HEK293 (cell line): ENCODE data around the gene EXOC3.
A peak's percentile ranks its signal among the peaks of the same experiment; 100 is the strongest.

Experiments used
- CTCF ChIA-PET: fragments of 350-600 bp; formaldehyde crosslinking; extraction: SDS; loops from one replicate; lab custom pipeline; 2021; ENCODE audit warnings: antibody characterized with exemption; lab: Yijun Ruan, JAX
- POLR2A ChIA-PET: fragments of 300-600 bp; formaldehyde crosslinking; extraction: SDS; loops from one replicate; lab custom pipeline; 2020; ENCODE audit warnings: antibody characterized with exemption, inconsistent platforms; lab: Yijun Ruan, JAX
- H3K27ac ChIP-seq: fragments of 200-500 bp; sonication (Bioruptor generic); 2 replicates; pipeline ENCODE4 v1.5.1; 2014; ENCODE audit warnings: low read depth, low read length, control low read depth, inconsistent platforms; ENCODE audit errors: extremely low read depth
- H3K36me3 ChIP-seq, 2 experiments: fragments of 200-500 bp in 1 of 2; sonication (Bioruptor generic) in 1 of 2; 1 replicate in 1 of 2; 2 replicates in 1 of 2; pipeline ENCODE4 v1.5.1; 2014 to 2017; ENCODE audit warnings: inconsistent platforms in 2 of 2, low read length in 2 of 2; ENCODE audit not compliant: control insufficient read depth in 2 of 2, insufficient read depth in 1 of 2
- H3K4me1 ChIP-seq: fragments of 200-500 bp; sonication (Bioruptor generic); 2 replicates; pipeline ENCODE4 v1.5.1; 2014; ENCODE audit warnings: mild to moderate bottlenecking, low read length, inconsistent platforms; ENCODE audit not compliant: control insufficient read depth, insufficient read depth
- H3K4me3 ChIP-seq: 2 replicates; pipeline ENCODE4 v1.5.1; 2011; ENCODE audit warnings: low read depth, mild to moderate bottlenecking, control low read depth, low read length, moderate library complexity
- H3K9me3 ChIP-seq: fragments of 200-500 bp; sonication (Bioruptor generic); 2 replicates; pipeline ENCODE4 v1.5.1; 2014; ENCODE audit warnings: low read depth, low read length, inconsistent platforms; ENCODE audit not compliant: control insufficient read depth, insufficient read depth
- YY2 ChIP-seq: fragments of 450-650 bp; formaldehyde crosslinking; IDR thresholded peaks from 2 replicates; pipeline ENCODE4 v1.5.1; 2016; ENCODE audit warnings: missing biosample characterization, missing genetic modification characterization
- ZNF121 ChIP-seq: fragments of 450-650 bp; formaldehyde crosslinking; IDR thresholded peaks from 2 replicates; pipeline ENCODE4 v1.5.1; 2016; ENCODE audit warnings: missing biosample characterization, missing genetic modification characterization
- ZNF335 ChIP-seq: fragments of 450-650 bp; formaldehyde crosslinking; conservative IDR thresholded peaks from 2 replicates; pipeline ENCODE4 v1.5.1; 2016; ENCODE audit warnings: missing biosample characterization, missing genetic modification characterization
- ZNF404 ChIP-seq: fragments of 450-650 bp; formaldehyde crosslinking; IDR thresholded peaks from 2 replicates; pipeline ENCODE4 v1.5.1; 2017; ENCODE audit warnings: missing biosample characterization, missing genetic modification characterization
- ZNF48 ChIP-seq: fragments of 450-650 bp; formaldehyde crosslinking; IDR thresholded peaks from 2 replicates; pipeline ENCODE4 v1.5.1; 2016; ENCODE audit warnings: missing biosample characterization, missing genetic modification characterization
- ZNF624 ChIP-seq: fragments of 450-650 bp; formaldehyde crosslinking; IDR thresholded peaks from 2 replicates; pipeline ENCODE4 v1.5.1; 2017; ENCODE audit warnings: missing biosample characterization, missing genetic modification characterization
- ZNF629 ChIP-seq: fragments of 450-650 bp; formaldehyde crosslinking; IDR thresholded peaks from 2 replicates; pipeline ENCODE4 v1.5.1; 2017; ENCODE audit warnings: missing biosample characterization, missing genetic modification characterization
- ZNF664 ChIP-seq: fragments of 450-650 bp; formaldehyde crosslinking; IDR thresholded peaks from 2 replicates; pipeline ENCODE4 v1.5.1; 2016; ENCODE audit warnings: missing biosample characterization, missing genetic modification characterization
- ZNF76 ChIP-seq: fragments of 450-650 bp; formaldehyde crosslinking; IDR thresholded peaks from 2 replicates; pipeline ENCODE4; 2016; ENCODE audit warnings: low read depth, missing biosample characterization, missing genetic modification characterization, borderline replicate concordance
- TF ChIP-seq, protein P1 (sequence below): fragments of 450-650 bp; formaldehyde crosslinking; IDR thresholded peaks from 2 replicates; pipeline ENCODE4 v1.5.0; 2017; ENCODE audit warnings: missing biosample characterization, missing genetic modification characterization, borderline replicate concordance
- TF ChIP-seq, protein P2 (sequence below): IDR thresholded peaks from 2 replicates; pipeline ENCODE4 v1.6.1; 2011; ENCODE audit warnings: mild to moderate bottlenecking, low read depth, low read length, borderline replicate concordance
- TF ChIP-seq, protein P3 (sequence below): fragments of 450-650 bp; formaldehyde crosslinking; optimal IDR thresholded peaks from 2 replicates; pipeline ENCODE3; 2016; ENCODE audit warnings: missing biosample characterization, mild to moderate bottlenecking, missing genetic modification characterization
- TF ChIP-seq, protein P4 (sequence below): fragments of 450-650 bp; formaldehyde crosslinking; IDR thresholded peaks from 2 replicates; pipeline ENCODE4 v1.5.1; 2016; ENCODE audit warnings: missing biosample characterization, missing genetic modification characterization

Gene EXOC3

DNA sequence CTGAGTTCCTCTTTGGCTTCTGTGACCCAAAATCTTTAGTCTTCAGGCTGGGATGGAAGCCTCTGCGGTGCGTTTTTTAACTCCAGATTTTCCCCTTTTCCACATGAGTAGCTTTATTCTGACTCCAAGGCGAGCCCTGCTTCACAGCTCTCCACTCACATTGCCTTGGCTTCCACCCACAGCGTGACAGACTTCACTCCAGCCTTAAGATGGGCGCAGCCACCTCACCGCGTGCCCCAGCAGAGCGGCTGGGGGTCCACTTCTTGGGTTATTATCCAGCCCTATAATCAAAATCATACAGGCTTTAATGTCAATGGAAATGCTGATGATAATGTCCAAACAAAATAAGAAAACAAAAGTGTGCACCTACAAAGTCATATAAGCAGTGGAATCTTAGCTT is 1.2 kb downstream of the EXOC3 start (continued):
- TF ChIP-seq, protein P1, sequence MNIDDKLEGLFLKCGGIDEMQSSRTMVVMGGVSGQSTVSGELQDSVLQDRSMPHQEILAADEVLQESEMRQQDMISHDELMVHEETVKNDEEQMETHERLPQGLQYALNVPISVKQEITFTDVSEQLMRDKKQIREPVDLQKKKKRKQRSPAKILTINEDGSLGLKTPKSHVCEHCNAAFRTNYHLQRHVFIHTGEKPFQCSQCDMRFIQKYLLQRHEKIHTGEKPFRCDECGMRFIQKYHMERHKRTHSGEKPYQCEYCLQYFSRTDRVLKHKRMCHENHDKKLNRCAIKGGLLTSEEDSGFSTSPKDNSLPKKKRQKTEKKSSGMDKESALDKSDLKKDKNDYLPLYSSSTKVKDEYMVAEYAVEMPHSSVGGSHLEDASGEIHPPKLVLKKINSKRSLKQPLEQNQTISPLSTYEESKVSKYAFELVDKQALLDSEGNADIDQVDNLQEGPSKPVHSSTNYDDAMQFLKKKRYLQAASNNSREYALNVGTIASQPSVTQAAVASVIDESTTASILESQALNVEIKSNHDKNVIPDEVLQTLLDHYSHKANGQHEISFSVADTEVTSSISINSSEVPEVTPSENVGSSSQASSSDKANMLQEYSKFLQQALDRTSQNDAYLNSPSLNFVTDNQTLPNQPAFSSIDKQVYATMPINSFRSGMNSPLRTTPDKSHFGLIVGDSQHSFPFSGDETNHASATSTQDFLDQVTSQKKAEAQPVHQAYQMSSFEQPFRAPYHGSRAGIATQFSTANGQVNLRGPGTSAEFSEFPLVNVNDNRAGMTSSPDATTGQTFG (tag by site-specific recombination), result no peak
- TF ChIP-seq YY2, result no peak
- TF ChIP-seq, all 188 proteins: peak for 0

DNA sequence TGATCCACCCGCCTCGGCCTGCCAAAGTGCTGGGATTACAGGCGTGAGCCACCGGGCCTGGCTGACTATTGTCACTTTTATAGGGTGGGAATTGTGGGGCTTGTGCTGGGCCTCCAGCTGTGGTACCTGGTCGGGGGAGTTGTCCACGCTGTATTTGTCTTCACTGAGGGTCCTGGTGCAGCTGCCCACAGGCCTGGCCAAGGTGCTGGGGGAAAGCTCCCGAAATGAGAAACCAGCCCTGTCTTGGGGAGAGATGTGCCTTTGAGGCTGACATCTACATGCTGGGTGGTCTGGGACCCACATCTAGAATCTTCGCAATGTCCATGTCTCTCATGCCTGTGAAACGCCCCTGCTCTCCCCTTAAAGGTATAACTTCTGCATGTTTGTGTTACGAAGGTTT is 2.6 kb downstream of the EXOC3 start:
- Histone ChIP-seq H3K36me3 (peaks cover 13 to 53% of the 10 kb centered on the region in 2 experiments), H3K4me1 (peaks cover 10% of the 10 kb centered on the region), H3K9me3 (no peaks in the 10 kb centered on the region), H3K4me3 (no peak overlapping the region), H3K27ac (no peak overlapping the region)
- POLR2A ChIA-PET, result interaction anchor here (1.6 kb wide), 1 partner anchor 447 kb away, joined by 5 read pairs; the partner anchor contains the start of genes BRD9 and TRIP13
- CTCF ChIA-PET, result interaction anchor here (0.5 to 2.9 kb wide), 18 partner anchors 8 to 371 kb away, joined by 3 to 21 read pairs (median 4); no protein-coding TSS in a partner anchor
- TF ChIP-seq, protein P2, sequence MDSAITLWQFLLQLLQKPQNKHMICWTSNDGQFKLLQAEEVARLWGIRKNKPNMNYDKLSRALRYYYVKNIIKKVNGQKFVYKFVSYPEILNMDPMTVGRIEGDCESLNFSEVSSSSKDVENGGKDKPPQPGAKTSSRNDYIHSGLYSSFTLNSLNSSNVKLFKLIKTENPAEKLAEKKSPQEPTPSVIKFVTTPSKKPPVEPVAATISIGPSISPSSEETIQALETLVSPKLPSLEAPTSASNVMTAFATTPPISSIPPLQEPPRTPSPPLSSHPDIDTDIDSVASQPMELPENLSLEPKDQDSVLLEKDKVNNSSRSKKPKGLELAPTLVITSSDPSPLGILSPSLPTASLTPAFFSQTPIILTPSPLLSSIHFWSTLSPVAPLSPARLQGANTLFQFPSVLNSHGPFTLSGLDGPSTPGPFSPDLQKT, result no peak
- no peak for TF ChIP-seq ZNF629 (tag by site-specific recombination)
- TF ChIP-seq ZNF48 (tag by site-specific recombination), result no peak
- no peak for TF ChIP-seq ZNF404 (tag by site-specific recombination)

DNA sequence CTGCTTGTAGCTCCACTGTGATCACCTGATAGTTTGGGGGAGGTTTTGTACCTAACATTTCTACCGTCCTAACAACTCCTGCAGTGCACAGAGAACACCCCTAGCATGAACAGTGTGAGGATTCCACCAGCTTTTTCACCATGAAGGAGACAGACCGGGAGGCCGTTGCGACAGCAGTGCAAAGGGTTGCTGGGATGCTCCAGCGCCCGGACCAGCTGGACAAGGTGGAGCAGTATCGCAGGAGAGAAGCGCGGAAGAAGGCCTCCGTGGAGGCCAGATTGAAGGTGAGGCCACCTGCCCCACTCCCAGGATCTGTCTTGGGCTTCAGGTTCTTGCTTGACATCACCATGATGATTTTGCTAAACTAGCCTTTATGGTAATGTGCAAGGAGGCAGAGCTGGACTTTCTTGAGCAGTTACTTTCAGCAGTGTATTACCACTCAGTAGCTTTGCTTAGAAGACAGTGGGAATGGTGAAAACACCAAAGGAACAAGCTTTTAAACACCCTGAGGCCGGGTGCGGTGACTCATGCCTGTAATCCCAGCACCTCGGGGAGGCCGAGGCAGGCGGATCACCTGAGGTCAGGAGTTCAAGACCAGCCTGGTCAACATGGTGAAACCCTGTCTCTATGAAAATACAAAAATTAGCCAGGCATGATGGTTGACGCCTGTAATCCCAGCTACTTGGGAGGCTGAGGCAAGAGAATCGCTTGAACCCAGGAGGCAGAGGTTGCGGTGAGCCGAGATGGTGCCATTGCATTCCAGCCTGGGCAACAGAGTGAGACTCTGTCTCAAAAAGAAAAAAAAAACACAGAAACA is 3.3 kb downstream of the EXOC3 start:
- peaks cover 20 to 55% of the 10 kb centered on the region in 2 experiments for H3K36me3 ChIP-seq
- H3K27ac ChIP-seq, result no peak overlapping the region
- ChIA-PET CTCF (interaction anchor here (0.5 to 2.9 kb wide), 40 partner anchors 9 to 459 kb away, joined by 3 to 21 read pairs (median 3); no protein-coding TSS in a partner anchor), POLR2A (interaction anchor here (0.7 to 1.6 kb wide), 6 partner anchors 26 to 457 kb away, joined by 3 to 7 read pairs (median 5); partner anchors contain the start of genes BRD9, CCDC127, SDHA and TRIP13)
- no peaks in the 10 kb centered on the region for H3K9me3 ChIP-seq
- 0 out of 2 replicates have a peak, but pooled peaks have one; percentile 8 for TF ChIP-seq ZNF664 (tag by site-specific recombination)
- TF ChIP-seq, protein P3, sequence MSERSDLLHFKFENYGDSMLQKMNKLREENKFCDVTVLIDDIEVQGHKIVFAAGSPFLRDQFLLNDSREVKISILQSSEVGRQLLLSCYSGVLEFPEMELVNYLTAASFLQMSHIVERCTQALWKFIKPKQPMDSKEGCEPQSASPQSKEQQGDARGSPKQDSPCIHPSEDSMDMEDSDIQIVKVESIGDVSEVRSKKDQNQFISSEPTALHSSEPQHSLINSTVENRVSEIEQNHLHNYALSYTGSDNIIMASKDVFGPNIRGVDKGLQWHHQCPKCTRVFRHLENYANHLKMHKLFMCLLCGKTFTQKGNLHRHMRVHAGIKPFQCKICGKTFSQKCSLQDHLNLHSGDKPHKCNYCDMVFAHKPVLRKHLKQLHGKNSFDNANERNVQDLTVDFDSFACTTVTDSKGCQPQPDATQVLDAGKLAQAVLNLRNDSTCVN (tag by site-specific recombination), result peak; percentile 6
- TF ChIP-seq ZNF121, result no peak
- TF ChIP-seq ZNF335 (tag by site-specific recombination), result peak; percentile 37; the same call in 1 of the 2 replicates
- H3K4me3 ChIP-seq, result no peak overlapping the region
- H3K4me1 ChIP-seq, result peaks cover 10% of the 10 kb centered on the region

DNA sequence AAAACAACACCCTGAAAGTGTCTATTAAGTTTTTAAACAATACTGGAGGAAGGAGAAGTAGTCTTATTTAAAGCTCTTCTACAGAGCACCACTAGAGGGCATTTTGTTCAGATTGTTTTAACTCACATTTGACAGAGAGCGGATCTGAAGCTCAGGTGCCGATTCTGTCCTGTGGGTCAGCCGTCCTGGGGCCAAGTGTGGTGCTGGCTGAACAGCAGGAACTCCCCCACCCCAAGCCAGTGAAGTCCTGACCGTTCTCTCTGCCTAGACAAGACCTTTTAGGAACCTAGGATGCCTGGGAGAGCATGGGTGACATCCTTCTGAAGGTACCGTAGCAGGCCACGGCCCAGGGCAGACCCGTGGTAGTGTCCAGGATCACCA is 3.9 kb downstream of the EXOC3 start:
- Histone ChIP-seq H3K4me3 (no peak overlapping the region), H3K9me3 (no peaks in the 10 kb centered on the region), H3K4me1 (peaks cover 10% of the 10 kb centered on the region)
- 0 out of 2 replicates have a peak, but pooled peaks have one; percentile 7 for TF ChIP-seq ZNF76 (tag by site-specific recombination)
- TF ChIP-seq, protein P4, sequence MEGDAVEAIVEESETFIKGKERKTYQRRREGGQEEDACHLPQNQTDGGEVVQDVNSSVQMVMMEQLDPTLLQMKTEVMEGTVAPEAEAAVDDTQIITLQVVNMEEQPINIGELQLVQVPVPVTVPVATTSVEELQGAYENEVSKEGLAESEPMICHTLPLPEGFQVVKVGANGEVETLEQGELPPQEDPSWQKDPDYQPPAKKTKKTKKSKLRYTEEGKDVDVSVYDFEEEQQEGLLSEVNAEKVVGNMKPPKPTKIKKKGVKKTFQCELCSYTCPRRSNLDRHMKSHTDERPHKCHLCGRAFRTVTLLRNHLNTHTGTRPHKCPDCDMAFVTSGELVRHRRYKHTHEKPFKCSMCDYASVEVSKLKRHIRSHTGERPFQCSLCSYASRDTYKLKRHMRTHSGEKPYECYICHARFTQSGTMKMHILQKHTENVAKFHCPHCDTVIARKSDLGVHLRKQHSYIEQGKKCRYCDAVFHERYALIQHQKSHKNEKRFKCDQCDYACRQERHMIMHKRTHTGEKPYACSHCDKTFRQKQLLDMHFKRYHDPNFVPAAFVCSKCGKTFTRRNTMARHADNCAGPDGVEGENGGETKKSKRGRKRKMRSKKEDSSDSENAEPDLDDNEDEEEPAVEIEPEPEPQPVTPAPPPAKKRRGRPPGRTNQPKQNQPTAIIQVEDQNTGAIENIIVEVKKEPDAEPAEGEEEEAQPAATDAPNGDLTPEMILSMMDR (tag by site-specific recombination), result peak; percentile 44
- TF ChIP-seq ZNF335 (tag by site-specific recombination), result 0 out of 2 replicates have a peak, but pooled peaks have one; percentile 4
- TF ChIP-seq ZNF624 (tag by site-specific recombination), result no peak
- TF ChIP-seq, all 188 proteins: peak for 3
- ChIA-PET CTCF (interaction anchor here (0.5 to 2.9 kb wide), 37 partner anchors 8 to 459 kb away, joined by 3 to 21 read pairs (median 3); partner anchors contain the start of gene AHRR), POLR2A (interaction anchor here (0.7 to 1.6 kb wide), 6 partner anchors 26 to 456 kb away, joined by 3 to 7 read pairs (median 5); partner anchors contain the start of genes BRD9, CCDC127, SDHA and TRIP13)
- peaks cover 21 to 61% of the 10 kb centered on the region in 2 experiments for H3K36me3 ChIP-seq
- no peak overlapping the region for H3K27ac ChIP-seq
